H1 (cell line): ENCODE results near the gene USP37. TPM values are rescaled to one million over a fixed set of nuclear protein-coding genes. Genes with fewer than 3 reads are reported as not detected.

Source experiments
- CHD1 ChIP-seq: IDR thresholded peaks from 2 replicates; pipeline ENCODE4 v1.6.1; 2012; ENCODE audit warnings: low read depth, low read length, improper control_type of control experiment
- SP4 ChIP-seq: IDR thresholded peaks from 2 replicates; pipeline ENCODE4 v1.6.1; 2012; ENCODE audit warnings: low read length, inconsistent platforms
- polyA plus RNA-seq, 7 experiments: library from polyadenylated mRNA; depleted of rRNA in 3 of 7; stranded (reverse) in 5 of 7; unstranded in 2 of 7; fragments of >200 nt in 5 of 7; fragments of 200-250 nt in 2 of 7; gene quantifications; 1 replicate in 5 of 7; 2 replicates in 1 of 7; 4 replicates in 1 of 7; pipeline versions ENCODE4 v1.2.1 to v1.2.3, GENCODE V29; 2011 to 2013; ENCODE audit warnings: missing spikeins in 2 of 7, mixed read lengths in 2 of 7
- total RNA-seq: library from RNA; stranded (reverse); fragmentation: NEBNext Ultra II Directional; extraction: Animal tissue kit (Norgen Biotek cat#: 25700); gene quantifications from 2 replicates; pipeline ENCODE4 v1.2.1, GENCODE V29; 2021

Gene USP37
- total and polyA plus RNA-seq, 2 of the 8 experiments (the other 6 are each of a cell fraction or from before 2014, with no cell fraction given) = 3.8 to 29.1 TPM

DNA sequence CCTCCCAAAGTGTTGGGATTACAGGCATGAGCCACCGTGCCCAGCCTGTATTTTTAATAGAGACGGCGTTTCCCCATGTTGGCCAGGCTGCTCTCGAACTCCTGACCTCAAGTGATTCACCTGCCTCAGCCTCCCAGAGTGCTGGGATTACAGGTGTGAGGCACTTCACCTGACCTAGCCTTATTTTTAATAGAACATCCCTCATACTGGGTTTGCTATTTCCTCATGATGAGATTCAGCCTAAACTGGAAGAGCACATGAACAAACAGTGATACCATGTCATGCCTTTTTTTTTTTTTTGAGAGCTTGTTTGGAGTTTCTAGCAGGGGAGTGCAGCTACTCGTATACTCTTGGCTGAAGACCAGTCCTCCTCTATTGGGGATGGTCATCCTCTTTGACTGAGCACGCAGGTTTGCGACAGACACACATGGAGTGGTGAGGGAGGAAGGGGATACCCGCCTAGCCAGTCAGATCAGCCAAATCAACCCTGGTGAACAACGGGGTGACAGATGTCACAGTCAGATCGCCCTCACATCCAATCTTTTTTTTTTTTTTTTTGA lies 67.6 kb downstream of the USP37 start (continued):
- TF ChIP-seq CHD1 = no peak
- no peak for TF ChIP-seq SP4
